Small intestine (tissue), 7 donors: Measurements from ENCODE around the gene STARD3. TPM values are rescaled to one million over a fixed set of nuclear protein-coding genes. Genes with fewer than 3 reads are reported as not detected.

Experiments used
- DNase-seq, 2 donors: peaks; one replicate each; pipeline versions ENCODE4 v3.0.0 to v3.0.0-alpha.2; 2013
- FAIRE-seq: peaks from 2 replicates; lab custom pipeline; 2012; peaks lifted over from hg19 to GRCh38; lab: Jason Lieb, UNC
- H3K27ac ChIP-seq, 3 donors: one replicate each; pipeline ENCODE4 v1.5.1; 2013; ENCODE audit warnings: low read length in 2 of 3, mild to moderate bottlenecking in 2 of 3, control low read depth in 1 of 3, inconsistent platforms in 1 of 3, low read depth in 1 of 3, moderate library complexity in 1 of 3
- H3K27me3 ChIP-seq, 3 donors: one replicate each; pipeline ENCODE4 v1.6.1; 2013; ENCODE audit warnings: low read length in 3 of 3, inconsistent platforms in 1 of 3; ENCODE audit not compliant: control insufficient read depth in 3 of 3, insufficient read depth in 3 of 3
- H3K36me3 ChIP-seq, 3 donors: one replicate each; pipeline ENCODE4 v1.6.1; 2013; ENCODE audit warnings: low read length in 3 of 3, inconsistent platforms in 1 of 3, low read depth in 1 of 3, mild to moderate bottlenecking in 1 of 3, moderate library complexity in 1 of 3; ENCODE audit not compliant: control insufficient read depth in 3 of 3, insufficient read depth in 2 of 3
- H3K4me1 ChIP-seq, 3 donors: one replicate each; pipeline ENCODE4 v1.6.1; 2013; ENCODE audit warnings: low read length in 2 of 3, inconsistent platforms in 1 of 3, low read depth in 1 of 3, mild to moderate bottlenecking in 1 of 3, moderate library complexity in 1 of 3; ENCODE audit not compliant: control insufficient read depth in 3 of 3, insufficient read depth in 2 of 3
- H3K4me3 ChIP-seq, 3 donors: one replicate each; pipeline ENCODE4 v1.5.1; 2013; ENCODE audit warnings: low read length in 3 of 3, control low read depth in 1 of 3, inconsistent platforms in 1 of 3, low read depth in 1 of 3, mild to moderate bottlenecking in 1 of 3, moderate library complexity in 1 of 3
- H3K9me3 ChIP-seq, 2 donors: one replicate each; pipeline ENCODE4 v1.6.1; 2013; ENCODE audit warnings: low read depth in 1 of 2, low read length in 1 of 2; ENCODE audit not compliant: control insufficient read depth in 2 of 2, insufficient read depth in 1 of 2
- WGBS, 3 donors: extraction: QIAGEN DNeasy Blood & Tissue Kit; methylation state at CpG; one replicate each; pipeline ENCODE4 v1.1.7; 2013; 5-methylcytosine and 5-hydroxymethylcytosine counted together
- polyA plus RNA-seq, 4 donors: library from polyadenylated mRNA; stranded (reverse) in 3 of 4; unstranded in 1 of 4; fragments of 200-250 nt in 3 of 4; fragments of 120-200 nt in 1 of 4; gene quantifications; one replicate each; pipeline versions ENCODE4 v1.2.1 to v1.2.3, GENCODE V29; 2013
- donor health status: healthy with polysubstance abuse.
- donor health status: control.
- donor health status: control.
- donor health status: Bipolar disorder and iron deficiency.
- donor health status: healthy.

Gene STARD3
- polyA plus RNA-seq, 4 donors, result 56.0 to 80.2 (median 67.6) TPM

DNA sequence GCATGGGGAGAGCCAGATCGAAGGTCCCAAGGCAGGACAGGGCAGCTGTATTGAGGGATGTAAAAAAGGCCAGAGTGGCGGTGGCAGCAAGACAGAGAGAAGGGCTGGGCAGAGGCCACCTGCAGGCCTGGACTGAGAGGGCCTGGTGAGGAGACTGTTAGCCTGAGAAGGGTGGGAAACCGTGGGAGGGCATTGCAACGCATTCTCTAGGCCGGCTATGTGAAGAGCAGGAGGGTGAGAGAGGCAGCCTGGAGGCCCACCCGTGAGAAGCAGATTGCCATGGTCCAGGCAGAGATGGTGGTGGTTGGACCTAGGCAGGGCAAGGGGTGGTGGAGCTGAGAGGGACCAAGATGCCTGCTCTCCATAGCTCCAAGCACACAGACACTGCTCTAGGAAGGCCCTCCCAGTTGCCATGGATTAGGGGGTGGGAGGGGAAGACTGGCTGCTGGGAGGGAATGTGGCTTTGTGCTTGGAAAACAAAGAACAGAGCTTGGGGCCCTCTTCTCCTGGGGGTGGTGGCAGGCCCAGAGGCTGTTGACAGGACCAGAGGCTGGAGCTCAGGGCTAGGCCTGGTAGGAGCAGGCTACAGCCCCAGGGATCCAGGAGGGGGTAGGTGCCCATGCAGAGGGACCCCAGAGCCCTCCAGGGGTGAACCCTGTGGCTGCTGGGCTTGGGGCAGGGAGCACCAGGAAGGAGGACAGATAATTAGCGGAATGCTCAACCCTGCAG, 15.8 kb downstream of the STARD3 start:
- 22 to 47% (median 40%) methylated on average over 7 of the region's 7 CpGs for WGBS, 3 donors
- Histone ChIP-seq H3K36me3 (peaks cover 0 to 64% (median 6%) of the 10 kb centered on the region in 3 donors), H3K27ac (peak overlapping the region in 2 of 3 donors; percentile 49 to 75), H3K4me3 (no peak overlapping the region), H3K27me3 (no peaks in the 10 kb centered on the region), H3K4me1 (peaks cover 2 to 35% (median 4%) of the 10 kb centered on the region in 3 donors), H3K9me3 (no peaks in the 10 kb centered on the region)
- DNase-seq, result peak in 1 of 2 donors; percentile 51
- no peak for FAIRE-seq

- H3K27ac ChIP-seq, result peak overlapping the region in 1 of 3 donors; percentile 49
These were observed 16.3 kb downstream of the STARD3 start for GRCh38 chr17:39653316-39653661.

GRCh38 chr17:39653662-39654331, 16.9 kb downstream of the STARD3 start:
- no peak for FAIRE-seq
- WGBS, 3 donors, result 50 to 63% (median 50%) methylated on average over 14 of the region's 14 CpGs
- H3K36me3 ChIP-seq, result peaks cover 0 to 71% (median 12%) of the 10 kb centered on the region in 3 donors

More at GRCh38 chr17:39653316-39653661, 16.3 kb downstream of the STARD3 start:
- Histone ChIP-seq H3K27me3 (no peaks in the 10 kb centered on the region), H3K9me3 (no peaks in the 10 kb centered on the region), H3K36me3 (peaks cover 0 to 69% (median 9%) of the 10 kb centered on the region in 3 donors), H3K4me3 (no peak overlapping the region), H3K4me1 (peaks cover 2 to 33% (median 4%) of the 10 kb centered on the region in 3 donors)
- FAIRE-seq (no peak), DNase-seq (peak in 1 of 2 donors; percentile 9)
- WGBS, 3 donors, result 58 to 77% (median 73%) methylated on average over 11 to 12 of the region's 12 CpGs

GRCh38 chr17:39655105-39655504, 18.2 kb downstream of the STARD3 start:
- 93% methylated on average over 2 of the region's 2 CpGs for WGBS, 3 donors
- Histone ChIP-seq H3K27me3 (no peaks in the 10 kb centered on the region), H3K27ac (no peak overlapping the region), H3K36me3 (peaks cover 3 to 80% (median 19%) of the 10 kb centered on the region in 3 donors), H3K4me1 (peaks cover 2 to 28% (median 4%) of the 10 kb centered on the region in 3 donors), H3K4me3 (no peak overlapping the region), H3K9me3 (no peaks in the 10 kb centered on the region)
- no peak for FAIRE-seq
- DNase-seq, result no peak

More at GRCh38 chr17:39653662-39654331, 16.9 kb downstream of the STARD3 start:
- peaks cover 2 to 28% (median 4%) of the 10 kb centered on the region in 3 donors for H3K4me1 ChIP-seq
- DNase-seq, result peak; percentile 74 to 76
- H3K4me3 ChIP-seq, result no peak overlapping the region
- no peaks in the 10 kb centered on the region for H3K27me3 ChIP-seq
- H3K27ac ChIP-seq, result no peak overlapping the region
- H3K9me3 ChIP-seq, result no peaks in the 10 kb centered on the region

DNA sequence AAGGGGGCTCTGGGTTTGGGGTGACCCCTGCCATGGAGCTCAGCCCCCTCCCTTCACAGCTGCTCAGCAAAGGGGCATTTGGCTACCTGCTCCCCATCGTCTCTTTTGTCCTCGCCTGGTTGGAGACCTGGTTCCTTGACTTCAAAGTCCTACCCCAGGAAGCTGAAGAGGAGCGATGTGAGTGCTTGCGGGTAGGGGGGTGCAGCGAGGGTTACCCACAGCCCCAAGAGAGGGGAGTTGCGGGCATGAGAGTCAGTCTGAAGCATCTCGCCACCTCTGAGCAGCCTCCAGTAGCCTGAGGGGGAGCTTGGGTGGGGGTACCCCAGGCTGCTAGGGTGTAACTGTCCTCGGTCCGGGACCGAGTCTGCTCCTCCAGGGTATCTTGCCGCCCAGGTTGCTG, 21.4 kb downstream of the STARD3 start:
- Histone ChIP-seq H3K4me1 (peaks cover 0 to 10% (median 3%) of the 10 kb centered on the region in 3 donors), H3K27me3 (no peaks in the 10 kb centered on the region), H3K36me3 (peaks cover 15 to 95% (median 33%) of the 10 kb centered on the region in 3 donors), H3K9me3 (no peaks in the 10 kb centered on the region), H3K27ac (no peak overlapping the region), H3K4me3 (no peak overlapping the region)
- WGBS, 3 donors, result 90 to 96% (median 92%) methylated on average over 11 of the region's 11 CpGs
- FAIRE-seq, result no peak
- DNase-seq, result no peak

DNA sequence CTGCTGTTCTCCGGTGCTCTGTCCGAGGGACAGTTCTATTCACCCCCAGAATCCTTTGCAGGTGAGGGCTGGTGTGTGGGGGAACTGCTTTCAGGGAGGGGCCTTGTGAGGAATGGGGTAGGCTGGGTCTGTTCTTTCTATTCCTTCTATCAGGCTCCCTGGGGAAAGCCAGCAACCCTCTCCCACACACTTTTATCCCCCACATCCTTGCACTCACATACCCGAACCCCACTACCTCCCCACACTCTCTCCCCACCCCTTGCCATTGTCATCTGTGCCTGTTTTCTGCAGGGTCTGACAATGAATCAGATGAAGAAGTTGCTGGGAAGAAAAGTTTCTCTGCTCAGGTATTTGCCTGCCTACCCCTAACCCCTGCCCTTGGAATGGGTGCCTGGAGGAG, 21.8 kb downstream of the STARD3 start:
- H3K9me3 ChIP-seq, result no peaks in the 10 kb centered on the region
- FAIRE-seq (no peak), DNase-seq (no peak)
- peaks cover 0 to 9% (median 3%) of the 10 kb centered on the region in 3 donors for H3K4me1 ChIP-seq
- WGBS, 3 donors, result 83 to 100% (median 89%) methylated on average over 1 to 3 of the region's 3 CpGs
- H3K36me3 ChIP-seq, result peaks cover 15 to 91% (median 33%) of the 10 kb centered on the region in 3 donors
- no peak overlapping the region for H3K4me3 ChIP-seq
- no peaks in the 10 kb centered on the region for H3K27me3 ChIP-seq
- H3K27ac ChIP-seq, result no peak overlapping the region

DNA sequence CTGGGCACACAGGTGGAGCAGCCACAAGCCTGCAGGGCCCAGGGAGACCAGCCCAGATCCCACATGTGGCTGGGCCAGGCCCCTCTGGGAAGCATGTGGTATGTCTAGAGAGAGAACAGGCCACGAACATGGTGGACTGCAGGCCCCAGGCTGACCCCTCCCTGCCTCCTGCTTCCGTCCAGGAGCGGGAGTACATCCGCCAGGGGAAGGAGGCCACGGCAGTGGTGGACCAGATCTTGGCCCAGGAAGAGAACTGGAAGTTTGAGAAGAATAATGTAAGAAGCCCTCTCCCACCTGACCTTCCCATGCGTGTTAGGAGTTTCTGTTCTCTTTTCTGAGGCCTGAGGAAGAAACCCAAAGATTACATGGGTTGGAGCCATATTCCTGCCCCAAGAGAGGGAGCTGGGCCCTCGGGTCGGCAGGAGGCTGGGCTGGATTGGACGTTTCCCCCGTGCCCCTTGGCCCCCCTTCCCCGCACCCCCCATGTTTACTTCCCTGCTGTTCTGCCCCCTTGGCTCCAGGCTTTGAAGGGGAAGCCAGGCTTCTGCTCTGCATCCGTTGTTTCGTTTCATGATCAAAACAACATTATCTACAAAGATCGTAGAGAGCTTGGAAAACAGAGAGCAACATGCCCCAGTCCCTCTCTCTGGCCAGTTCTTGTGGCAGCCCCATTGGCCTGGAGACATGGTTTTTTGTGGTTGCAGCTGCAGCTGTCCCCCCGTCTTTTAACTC, 22.5 kb downstream of the STARD3 start:
- Histone ChIP-seq H3K4me3 (no peak overlapping the region), H3K9me3 (no peaks in the 10 kb centered on the region), H3K36me3 (peaks cover 15 to 87% (median 33%) of the 10 kb centered on the region in 3 donors), H3K4me1 (peaks cover 0 to 15% (median 7%) of the 10 kb centered on the region in 3 donors), H3K27me3 (no peaks in the 10 kb centered on the region), H3K27ac (peak overlapping the region in 1 of 3 donors; percentile 5)
- 61 to 79% (median 73%) methylated on average over 15 of the region's 15 CpGs for WGBS, 3 donors
- DNase-seq, result no peak
- FAIRE-seq, result no peak

DNA sequence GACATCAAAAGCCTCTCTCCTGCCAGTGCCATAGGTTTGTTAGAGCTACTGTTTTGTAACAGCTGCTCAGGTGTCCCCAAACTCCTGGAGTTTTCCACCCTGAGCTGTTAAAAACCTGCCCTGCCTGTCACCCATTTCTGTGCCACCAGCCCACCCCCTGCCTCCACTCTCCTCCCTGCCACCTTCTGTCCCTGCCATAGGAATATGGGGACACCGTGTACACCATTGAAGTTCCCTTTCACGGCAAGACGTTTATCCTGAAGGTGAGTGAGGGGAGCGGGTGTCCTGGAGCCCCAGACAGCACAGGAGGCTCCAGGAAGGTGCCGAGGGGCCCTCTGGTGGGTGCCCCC, 23.0 kb downstream of the STARD3 start:
- no peaks in the 10 kb centered on the region for H3K9me3 ChIP-seq
- no peak for FAIRE-seq
- H3K27me3 ChIP-seq, result no peaks in the 10 kb centered on the region
- DNase-seq, result no peak
- H3K4me1 ChIP-seq, result peaks cover 0 to 15% (median 7%) of the 10 kb centered on the region in 3 donors
- WGBS, 3 donors, result 79 to 86% (median 79%) methylated on average over 5 of the region's 5 CpGs
- H3K36me3 ChIP-seq, result peaks cover 15 to 82% (median 33%) of the 10 kb centered on the region in 3 donors
- H3K27ac ChIP-seq, result peak overlapping the region in 1 of 3 donors; percentile 0
- H3K4me3 ChIP-seq, result no peak overlapping the region
